Measurements from ENCODE around the gene CYP26B1.

The CYP26B1 gene

DNA sequence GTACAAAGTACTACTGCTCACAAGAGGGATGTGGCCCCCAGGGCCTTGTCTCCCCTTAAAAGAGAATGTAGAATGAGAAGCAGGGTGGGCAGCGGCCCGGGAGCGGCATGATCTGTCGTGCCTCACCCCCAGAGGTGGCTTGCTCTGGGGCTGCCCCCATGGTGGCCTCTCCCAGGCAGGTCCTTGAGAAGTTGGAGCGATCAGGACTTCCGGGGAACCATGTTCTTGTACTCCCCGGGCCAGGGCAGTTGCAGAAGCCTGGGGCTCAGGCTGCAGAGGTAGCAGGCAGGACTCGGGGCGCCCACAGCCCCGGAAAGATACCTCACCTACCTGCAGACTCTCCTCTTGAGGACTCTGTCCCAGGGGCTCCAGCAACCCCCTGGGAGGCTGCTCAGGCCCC, 62.6 kb downstream of the CYP26B1 start:
- Histone ChIP-seq H3K9me2 (ENCODE audit: low read depth, low read length) (no peaks in the 10 kb centered on the region), H3K4me1 (ENCODE audit: insufficient read depth, low read length, severe bottlenecking) (no peaks in the 10 kb centered on the region), H3K4me2 (ENCODE audit: low read length) (no peak overlapping the region), H3F3A (ENCODE audit: insufficient read depth, low read length) (no peaks in the 10 kb centered on the region), H2AFZ (ENCODE audit: low read length) (no peak overlapping the region), H3K79me2 (ENCODE audit: insufficient read depth, low read length) (no peaks in the 10 kb centered on the region), H3K9ac (ENCODE audit: low read length) (no peak overlapping the region), H3K36me3 (ENCODE audit: insufficient read depth, low read length) (no peaks in the 10 kb centered on the region), H4K20me1 (ENCODE audit: insufficient read depth, low read length) (no peaks in the 10 kb centered on the region), H3K27me3 (ENCODE audit: insufficient read depth, low read length) (no peaks in the 10 kb centered on the region), H3K27ac (ENCODE audit: low read depth, low read length, poor library complexity, severe bottlenecking) (no peak overlapping the region), H3K4me3 (ENCODE audit: low read depth, low read length, poor library complexity, severe bottlenecking) (no peak overlapping the region), H3K9me3 (ENCODE audit: low read length) (no peaks in the 10 kb centered on the region)
- TF ChIP-seq CTCF (IDR thresholded peaks at IDR 0.05; ENCODE audit: low read length) (no peak), EZH2 (IDR thresholded peaks at IDR 0.05; ENCODE audit: borderline replicate concordance, low read length) (no peak)

GRCh38 chr2:72084584-72084976, 63.1 kb downstream of the CYP26B1 start:
- Histone ChIP-seq H3K36me3 (ENCODE audit: insufficient read depth, low read length) (no peaks in the 10 kb centered on the region), H3K4me3 (ENCODE audit: low read depth, low read length, poor library complexity, severe bottlenecking) (no peak overlapping the region), H3K9ac (ENCODE audit: low read length) (no peak overlapping the region), H3K27ac (ENCODE audit: low read depth, low read length, poor library complexity, severe bottlenecking) (no peak overlapping the region), H3F3A (ENCODE audit: insufficient read depth, low read length) (no peaks in the 10 kb centered on the region), H2AFZ (ENCODE audit: low read length) (no peak overlapping the region), H3K4me1 (ENCODE audit: insufficient read depth, low read length, severe bottlenecking) (no peaks in the 10 kb centered on the region), H3K79me2 (ENCODE audit: insufficient read depth, low read length) (no peaks in the 10 kb centered on the region), H3K4me2 (ENCODE audit: low read length) (no peak overlapping the region), H3K9me2 (ENCODE audit: low read depth, low read length) (no peaks in the 10 kb centered on the region), H4K20me1 (ENCODE audit: insufficient read depth, low read length) (no peaks in the 10 kb centered on the region), H3K9me3 (ENCODE audit: low read length) (no peaks in the 10 kb centered on the region), H3K27me3 (ENCODE audit: insufficient read depth, low read length) (no peaks in the 10 kb centered on the region)
- no peak for TF ChIP-seq EZH2 (IDR thresholded peaks at IDR 0.05; ENCODE audit: borderline replicate concordance, low read length)
- no peak for TF ChIP-seq CTCF (IDR thresholded peaks at IDR 0.05; ENCODE audit: low read length)

DNA sequence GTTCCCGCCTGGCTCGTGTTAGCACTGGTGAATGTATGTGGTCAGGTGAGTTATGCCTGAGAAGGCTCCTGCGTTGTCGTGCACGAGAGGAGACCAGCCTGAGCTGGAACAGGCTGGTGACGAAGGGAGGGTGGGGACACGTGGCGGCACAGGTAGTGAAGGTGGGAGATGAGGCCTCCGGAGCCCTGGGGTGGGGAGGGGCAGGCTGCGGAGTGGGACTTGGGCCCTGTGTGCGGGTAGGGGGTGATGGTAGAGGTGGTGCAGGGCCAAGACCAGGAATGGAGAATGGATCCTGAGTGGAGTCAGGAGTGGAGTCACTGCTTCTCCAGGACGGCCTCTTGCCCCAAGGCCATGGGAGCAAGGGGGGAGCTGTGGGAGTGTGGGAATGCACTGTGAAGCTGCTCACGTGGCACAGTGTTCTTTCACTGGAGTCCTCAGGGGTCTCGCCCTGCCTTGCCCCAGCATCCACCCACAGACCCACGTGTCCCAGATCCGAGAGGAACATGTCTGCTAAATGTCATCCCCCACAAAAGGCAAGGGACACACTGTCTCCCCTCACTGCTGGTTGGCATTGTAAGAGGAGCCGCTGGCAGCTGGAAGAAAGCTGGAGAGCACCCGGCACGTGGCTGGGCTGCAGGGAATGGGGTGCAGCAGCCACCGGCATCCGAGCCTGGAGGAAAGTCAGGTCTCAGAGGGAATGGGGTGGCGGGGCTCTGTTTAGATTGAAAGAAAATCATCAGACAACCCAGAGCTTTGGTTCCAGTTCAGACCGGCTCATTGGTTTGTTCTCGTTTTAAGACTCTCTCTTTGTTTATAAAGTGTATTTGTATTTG, 63.7 kb downstream of the CYP26B1 start:
- Histone ChIP-seq H3K9me3 (ENCODE audit: low read length) (no peaks in the 10 kb centered on the region), H3K9ac (ENCODE audit: low read length) (no peak overlapping the region), H3K27me3 (ENCODE audit: insufficient read depth, low read length) (no peaks in the 10 kb centered on the region), H3K9me2 (ENCODE audit: low read depth, low read length) (no peaks in the 10 kb centered on the region), H2AFZ (ENCODE audit: low read length) (no peak overlapping the region), H3K27ac (ENCODE audit: low read depth, low read length, poor library complexity, severe bottlenecking) (no peak overlapping the region), H4K20me1 (ENCODE audit: insufficient read depth, low read length) (no peaks in the 10 kb centered on the region), H3K4me1 (ENCODE audit: insufficient read depth, low read length, severe bottlenecking) (no peaks in the 10 kb centered on the region), H3K4me2 (ENCODE audit: low read length) (no peak overlapping the region), H3K79me2 (ENCODE audit: insufficient read depth, low read length) (no peaks in the 10 kb centered on the region), H3K36me3 (ENCODE audit: insufficient read depth, low read length) (no peaks in the 10 kb centered on the region), H3F3A (ENCODE audit: insufficient read depth, low read length) (no peaks in the 10 kb centered on the region), H3K4me3 (ENCODE audit: low read depth, low read length, poor library complexity, severe bottlenecking) (no peak overlapping the region)
- TF ChIP-seq CTCF (IDR thresholded peaks at IDR 0.05; ENCODE audit: low read length) (no peak), EZH2 (IDR thresholded peaks at IDR 0.05; ENCODE audit: borderline replicate concordance, low read length) (no peak)

All from OCI-LY1 (cell line).